Fibroblast of villous mesenchyme (primary cell): ENCODE data around the gene CACHD1. TPM values are rescaled to one million over a fixed set of nuclear protein-coding genes. Genes with fewer than 3 reads are reported as not detected.

Experiments used
- DNase-seq: peaks from one replicate; pipeline ENCODE4 v3.0.0-alpha.2; 2010; ENCODE audit warnings: low read depth
- H3K4me3 ChIP-seq: 2 replicates; pipeline ENCODE4 v1.5.1; 2011; ENCODE audit warnings: low read depth, mild to moderate bottlenecking, low read length
- CTCF ChIP-seq: IDR thresholded peaks from 2 replicates; pipeline ENCODE4 v1.5.1; 2012; ENCODE audit warnings: low read depth, mild to moderate bottlenecking, low read length; ENCODE audit not compliant: insufficient read depth
- total RNA-seq: library from RNA; depleted of rRNA; stranded (reverse); fragments of >200 nt; gene quantifications from 2 replicates; pipeline ENCODE4 v1.2.3, GENCODE V29; 2012

Gene CACHD1
- total RNA-seq, 1 donor = 11.2 TPM

- TF ChIP-seq CTCF = no peak
- no peak for DNase-seq
- H3K4me3 ChIP-seq = no peak overlapping the region
Measured at GRCh38 chr1:64458915-64459314, 11.0 kb upstream of the CACHD1 start.

- DNase-seq = no peak
- TF ChIP-seq CTCF = no peak
Measured at GRCh38 chr1:64459743-64460142, 10.2 kb upstream of the CACHD1 start.

GRCh38 chr1:64466033-64466432 is 3.9 kb upstream of the CACHD1 start:
- no peak overlapping the region for H3K4me3 ChIP-seq
- no peak for DNase-seq
- no peak for TF ChIP-seq CTCF

More at GRCh38 chr1:64459743-64460142, 10.2 kb upstream of the CACHD1 start:
- no peak overlapping the region for H3K4me3 ChIP-seq

DNA sequence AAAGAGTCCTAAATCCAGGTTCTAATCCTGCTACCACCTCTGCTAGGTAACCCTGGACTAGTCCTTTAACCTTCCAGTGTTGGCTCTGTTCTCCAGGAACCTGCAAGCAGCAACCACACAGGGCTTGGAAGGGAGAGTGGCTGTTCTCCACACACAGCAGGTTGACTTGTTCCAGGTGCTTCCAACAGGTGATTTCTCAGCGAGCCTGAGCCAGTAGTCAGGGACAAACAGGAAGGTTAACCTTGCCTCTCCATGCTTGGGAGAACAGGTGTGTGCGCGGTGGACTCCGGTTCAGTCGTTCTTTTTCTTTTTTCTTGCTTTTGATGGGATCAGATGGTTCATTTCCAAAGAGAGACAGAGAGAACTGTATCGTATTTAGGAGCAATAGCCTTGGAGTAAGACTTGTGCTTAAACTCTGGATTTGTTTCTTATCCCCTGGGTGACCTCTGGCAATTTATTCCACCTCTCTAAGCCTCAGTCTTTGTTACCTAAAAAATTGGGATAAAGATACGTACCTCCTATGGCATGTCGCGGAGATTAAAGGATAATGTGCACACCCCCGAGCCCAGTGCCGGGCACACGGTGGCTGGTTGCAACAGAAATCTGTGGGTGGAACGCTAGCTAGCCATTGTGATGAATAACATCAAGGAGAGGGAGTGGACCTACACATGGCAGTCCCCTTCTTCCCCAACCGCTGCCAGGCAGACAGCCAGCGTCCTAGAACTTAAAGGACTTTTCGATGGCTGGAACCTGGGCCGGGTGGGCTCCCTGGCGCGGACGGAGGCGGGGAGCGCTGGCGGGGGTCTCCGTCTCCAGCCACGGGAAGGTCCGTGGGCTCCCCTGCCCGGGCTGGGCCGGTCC is 583 bp upstream of the CACHD1 start:
- no peak for TF ChIP-seq CTCF
- peak overlapping the region; percentile 62 for H3K4me3 ChIP-seq
- no peak for DNase-seq

GRCh38 chr1:64470665-64471217 is 812 bp downstream of the CACHD1 start:
- peak; percentile 18 for DNase-seq
- no peak for TF ChIP-seq CTCF
- peak overlapping the region; percentile 62 for H3K4me3 ChIP-seq

GRCh38 chr1:64471218-64472039 is 1.5 kb downstream of the CACHD1 start:
- DNase-seq = peak; percentile 20
- no peak for TF ChIP-seq CTCF
- H3K4me3 ChIP-seq = peak overlapping the region; percentile 62
